GM23338 (cell line): ENCODE data around the gene CACNA1C. TPM values are rescaled to one million over a fixed set of nuclear protein-coding genes. Genes with fewer than 3 reads are reported as not detected.

ENCODE experiments used
- EZH2 ChIP-seq: fragments of 200-600 bp; sonication (generic); IDR thresholded peaks from one replicate; pipeline ENCODE4 v1.8.0; 2017; ENCODE audit warnings: antibody characterized with exemption, mild to moderate bottlenecking, low read depth; ENCODE audit not compliant: unreplicated experiment
- EZH2phosphoT487 ChIP-seq: fragments of 200-600 bp; sonication (generic); IDR thresholded peaks from one replicate; pipeline ENCODE4 v1.8.1; 2018; ENCODE audit warnings: antibody characterized with exemption; ENCODE audit not compliant: unreplicated experiment
- JUNB ChIP-seq: IDR thresholded peaks from one replicate; pipeline ENCODE4 v1.6.1; 2016; ENCODE audit warnings: antibody characterized with exemption; ENCODE audit not compliant: unreplicated experiment
- ZNF114 ChIP-seq: fragments of 250-450 bp; sonication (Bioruptor Pico); IDR thresholded peaks from 2 replicates; pipeline ENCODE4 v1.5.0; 2020; ENCODE audit warnings: mild to moderate bottlenecking, moderate library complexity
- ZNF331 ChIP-seq: fragments of 250-450 bp; sonication (Bioruptor Pico); IDR thresholded peaks from 2 replicates; pipeline ENCODE4 v1.5.0; 2020; ENCODE audit warnings: low read depth, mild to moderate bottlenecking, moderate library complexity
- polyA plus RNA-seq: library from polyadenylated mRNA; unstranded; fragments of >200 nt; fragmentation: Nextera tagmentation; extraction: Ambion mirVana; gene quantifications from 2 replicates; pipeline ENCODE4 v1.2.1, GENCODE V29; 2016
- total RNA-seq: library from RNA; depleted of rRNA; stranded (reverse); fragments of >200 nt; shearing (Covaris generic); gene quantifications from 2 replicates; pipeline ENCODE4 v1.2.3, GENCODE V29; 2014
- TF ChIP-seq, protein P1 (sequence below): fragments of 250-450 bp; sonication (Bioruptor Pico); IDR thresholded peaks from 2 replicates; pipeline ENCODE4 v1.5.0; 2020; ENCODE audit warnings: mild to moderate bottlenecking, moderate library complexity
- TF ChIP-seq, protein P2 (sequence below): IDR thresholded peaks from one replicate; pipeline ENCODE4 v1.6.1; 2018; ENCODE audit warnings: antibody characterized with exemption; ENCODE audit not compliant: unreplicated experiment

The CACNA1C gene
- total and polyA plus RNA-seq, 2 experiments from 2014 or later = 0.78 to 2.1 TPM

- TF ChIP-seq, protein P1, sequence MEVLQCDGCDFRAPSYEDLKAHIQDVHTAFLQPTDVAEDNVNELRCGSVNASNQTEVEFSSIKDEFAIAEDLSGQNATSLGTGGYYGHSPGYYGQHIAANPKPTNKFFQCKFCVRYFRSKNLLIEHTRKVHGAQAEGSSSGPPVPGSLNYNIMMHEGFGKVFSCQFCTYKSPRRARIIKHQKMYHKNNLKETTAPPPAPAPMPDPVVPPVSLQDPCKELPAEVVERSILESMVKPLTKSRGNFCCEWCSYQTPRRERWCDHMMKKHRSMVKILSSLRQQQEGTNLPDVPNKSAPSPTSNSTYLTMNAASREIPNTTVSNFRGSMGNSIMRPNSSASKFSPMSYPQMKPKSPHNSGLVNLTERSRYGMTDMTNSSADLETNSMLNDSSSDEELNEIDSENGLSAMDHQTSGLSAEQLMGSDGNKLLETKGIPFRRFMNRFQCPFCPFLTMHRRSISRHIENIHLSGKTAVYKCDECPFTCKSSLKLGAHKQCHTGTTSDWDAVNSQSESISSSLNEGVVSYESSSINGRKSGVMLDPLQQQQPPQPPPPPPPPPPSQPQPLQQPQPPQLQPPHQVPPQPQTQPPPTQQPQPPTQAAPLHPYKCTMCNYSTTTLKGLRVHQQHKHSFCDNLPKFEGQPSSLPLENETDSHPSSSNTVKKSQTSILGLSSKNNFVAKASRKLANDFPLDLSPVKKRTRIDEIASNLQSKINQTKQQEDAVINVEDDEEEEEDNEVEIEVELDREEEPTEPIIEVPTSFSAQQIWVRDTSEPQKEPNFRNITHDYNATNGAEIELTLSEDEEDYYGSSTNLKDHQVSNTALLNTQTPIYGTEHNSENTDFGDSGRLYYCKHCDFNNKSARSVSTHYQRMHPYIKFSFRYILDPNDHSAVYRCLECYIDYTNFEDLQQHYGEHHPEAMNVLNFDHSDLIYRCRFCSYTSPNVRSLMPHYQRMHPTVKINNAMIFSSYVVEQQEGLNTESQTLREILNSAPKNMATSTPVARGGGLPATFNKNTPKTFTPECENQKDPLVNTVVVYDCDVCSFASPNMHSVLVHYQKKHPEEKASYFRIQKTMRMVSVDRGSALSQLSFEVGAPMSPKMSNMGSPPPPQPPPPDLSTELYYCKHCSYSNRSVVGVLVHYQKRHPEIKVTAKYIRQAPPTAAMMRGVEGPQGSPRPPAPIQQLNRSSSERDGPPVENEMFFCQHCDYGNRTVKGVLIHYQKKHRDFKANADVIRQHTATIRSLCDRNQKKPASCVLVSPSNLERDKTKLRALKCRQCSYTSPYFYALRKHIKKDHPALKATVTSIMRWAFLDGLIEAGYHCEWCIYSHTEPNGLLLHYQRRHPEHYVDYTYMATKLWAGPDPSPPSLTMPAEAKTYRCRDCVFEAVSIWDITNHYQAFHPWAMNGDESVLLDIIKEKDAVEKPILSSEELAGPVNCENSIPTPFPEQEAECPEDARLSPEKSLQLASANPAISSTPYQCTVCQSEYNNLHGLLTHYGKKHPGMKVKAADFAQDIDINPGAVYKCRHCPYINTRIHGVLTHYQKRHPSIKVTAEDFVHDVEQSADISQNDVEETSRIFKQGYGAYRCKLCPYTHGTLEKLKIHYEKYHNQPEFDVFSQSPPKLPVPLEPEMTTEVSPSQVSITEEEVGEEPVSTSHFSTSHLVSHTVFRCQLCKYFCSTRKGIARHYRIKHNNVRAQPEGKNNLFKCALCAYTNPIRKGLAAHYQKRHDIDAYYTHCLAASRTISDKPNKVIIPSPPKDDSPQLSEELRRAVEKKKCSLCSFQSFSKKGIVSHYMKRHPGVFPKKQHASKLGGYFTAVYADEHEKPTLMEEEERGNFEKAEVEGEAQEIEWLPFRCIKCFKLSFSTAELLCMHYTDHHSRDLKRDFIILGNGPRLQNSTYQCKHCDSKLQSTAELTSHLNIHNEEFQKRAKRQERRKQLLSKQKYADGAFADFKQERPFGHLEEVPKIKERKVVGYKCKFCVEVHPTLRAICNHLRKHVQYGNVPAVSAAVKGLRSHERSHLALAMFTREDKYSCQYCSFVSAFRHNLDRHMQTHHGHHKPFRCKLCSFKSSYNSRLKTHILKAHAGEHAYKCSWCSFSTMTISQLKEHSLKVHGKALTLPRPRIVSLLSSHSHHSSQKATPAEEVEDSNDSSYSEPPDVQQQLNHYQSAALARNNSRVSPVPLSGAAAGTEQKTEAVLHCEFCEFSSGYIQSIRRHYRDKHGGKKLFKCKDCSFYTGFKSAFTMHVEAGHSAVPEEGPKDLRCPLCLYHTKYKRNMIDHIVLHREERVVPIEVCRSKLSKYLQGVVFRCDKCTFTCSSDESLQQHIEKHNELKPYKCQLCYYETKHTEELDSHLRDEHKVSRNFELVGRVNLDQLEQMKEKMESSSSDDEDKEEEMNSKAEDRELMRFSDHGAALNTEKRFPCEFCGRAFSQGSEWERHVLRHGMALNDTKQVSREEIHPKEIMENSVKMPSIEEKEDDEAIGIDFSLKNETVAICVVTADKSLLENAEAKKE (CRISPR knock-in tag) = no peak
- no peak for TF ChIP-seq EZH2phosphoT487
- TF ChIP-seq, protein P2, sequence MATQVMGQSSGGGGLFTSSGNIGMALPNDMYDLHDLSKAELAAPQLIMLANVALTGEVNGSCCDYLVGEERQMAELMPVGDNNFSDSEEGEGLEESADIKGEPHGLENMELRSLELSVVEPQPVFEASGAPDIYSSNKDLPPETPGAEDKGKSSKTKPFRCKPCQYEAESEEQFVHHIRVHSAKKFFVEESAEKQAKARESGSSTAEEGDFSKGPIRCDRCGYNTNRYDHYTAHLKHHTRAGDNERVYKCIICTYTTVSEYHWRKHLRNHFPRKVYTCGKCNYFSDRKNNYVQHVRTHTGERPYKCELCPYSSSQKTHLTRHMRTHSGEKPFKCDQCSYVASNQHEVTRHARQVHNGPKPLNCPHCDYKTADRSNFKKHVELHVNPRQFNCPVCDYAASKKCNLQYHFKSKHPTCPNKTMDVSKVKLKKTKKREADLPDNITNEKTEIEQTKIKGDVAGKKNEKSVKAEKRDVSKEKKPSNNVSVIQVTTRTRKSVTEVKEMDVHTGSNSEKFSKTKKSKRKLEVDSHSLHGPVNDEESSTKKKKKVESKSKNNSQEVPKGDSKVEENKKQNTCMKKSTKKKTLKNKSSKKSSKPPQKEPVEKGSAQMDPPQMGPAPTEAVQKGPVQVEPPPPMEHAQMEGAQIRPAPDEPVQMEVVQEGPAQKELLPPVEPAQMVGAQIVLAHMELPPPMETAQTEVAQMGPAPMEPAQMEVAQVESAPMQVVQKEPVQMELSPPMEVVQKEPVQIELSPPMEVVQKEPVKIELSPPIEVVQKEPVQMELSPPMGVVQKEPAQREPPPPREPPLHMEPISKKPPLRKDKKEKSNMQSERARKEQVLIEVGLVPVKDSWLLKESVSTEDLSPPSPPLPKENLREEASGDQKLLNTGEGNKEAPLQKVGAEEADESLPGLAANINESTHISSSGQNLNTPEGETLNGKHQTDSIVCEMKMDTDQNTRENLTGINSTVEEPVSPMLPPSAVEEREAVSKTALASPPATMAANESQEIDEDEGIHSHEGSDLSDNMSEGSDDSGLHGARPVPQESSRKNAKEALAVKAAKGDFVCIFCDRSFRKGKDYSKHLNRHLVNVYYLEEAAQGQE = no peak
- TF ChIP-seq ZNF114 (CRISPR knock-in tag) = no peak
- no peak for TF ChIP-seq EZH2
- no peak for TF ChIP-seq ZNF331 (CRISPR knock-in tag)
- no peak for TF ChIP-seq JUNB
Measured at GRCh38 chr12:2167231-2167630, 114.4 kb downstream of the CACNA1C start (continued).
